ENCODE data around the gene ITGA2. TPM values are rescaled to one million over a fixed set of nuclear protein-coding genes. Genes with fewer than 3 reads are reported as not detected.

ITGA2 gene
- total and polyA plus RNA-seq, 2 of the 8 experiments (the other 6 are each of a cell fraction or from before 2014, with no cell fraction given), result 1.4 to 7.7 TPM

GRCh38 chr5:53059281-53059680, 70.1 kb downstream of the ITGA2 start:
- Histone ChIP-seq H2AK5ac (ENCODE audit: low read depth, low read length) (no peak overlapping the region), H3K18ac (ENCODE audit: extremely low read depth, low read length) (no peak overlapping the region), H2BK5ac (ENCODE audit: low read depth, low read length) (no peak overlapping the region), H3K23ac (ENCODE audit: insufficient read length) (no peak overlapping the region), H3K27me3 (replicated peaks in 1 of 4; ENCODE audit: control insufficient read depth in 3 of 4, extremely low read depth in 1 of 4, insufficient read depth in 3 of 4, low read length in 3 of 4) (no peaks in the 10 kb centered on the region), H3K27ac (ENCODE audit: low read depth, low read length) (no peak overlapping the region), H3K4me2 (ENCODE audit: insufficient read depth in 1 of 2, low read depth in 2 of 2, low read length in 2 of 2) (no peak overlapping the region), H3K79me1 (ENCODE audit: low read depth, low read length) (no peaks in the 10 kb centered on the region), H2BK120ac (replicated peaks; ENCODE audit: low read depth, low read length) (no peak overlapping the region), H3K4me3 (ENCODE audit: extremely low read depth in 1 of 4, insufficient read depth in 2 of 4, low read depth in 3 of 4, low read length in 4 of 4) (no peak overlapping the region), H2BK15ac (ENCODE audit: low read length) (no peak overlapping the region), H3K4ac (replicated peaks; ENCODE audit: insufficient read length, low read depth, low read length) (no peak overlapping the region), H4K91ac (replicated peaks; ENCODE audit: insufficient read length, low read length) (no peak overlapping the region), H3K79me2 (ENCODE audit: control insufficient read depth in 1 of 2, insufficient read depth in 2 of 2, low read length in 2 of 2) (no peaks in the 10 kb centered on the region), H3K14ac (ENCODE audit: insufficient read length) (no peak overlapping the region), H3K56ac (replicated peaks; ENCODE audit: insufficient read length, low read depth, low read length) (no peak overlapping the region), H3K9me3 (ENCODE audit: insufficient read depth in 2 of 2, low read depth in 1 of 2, low read length in 1 of 2) (no peaks in the 10 kb centered on the region), H3K4me1 (replicated peaks in 1 of 4; ENCODE audit: control insufficient read depth in 3 of 4, insufficient read depth in 4 of 4, low read length in 3 of 4) (no peaks in the 10 kb centered on the region), H4K20me1 (replicated peaks in 1 of 2; ENCODE audit: control insufficient read depth in 1 of 2, insufficient read depth in 2 of 2, low read length in 2 of 2) (no peaks in the 10 kb centered on the region), H3K9ac (replicated peaks in 1 of 4; ENCODE audit: extremely low read depth in 1 of 4, low read depth in 3 of 4, low read length in 3 of 4) (no peak overlapping the region), H3K23me2 (ENCODE audit: low read depth, low read length) (no peaks in the 10 kb centered on the region), H4K8ac (ENCODE audit: extremely low read depth, insufficient read depth, low read length) (no peak overlapping the region), H2BK20ac (ENCODE audit: low read length) (no peak overlapping the region), H3K36me3 (ENCODE audit: control insufficient read depth in 2 of 4, insufficient read depth in 4 of 4, low read length in 3 of 4) (no peaks in the 10 kb centered on the region), H2AFZ (ENCODE audit: low read length) (no peak overlapping the region), H2BK12ac (ENCODE audit: low read depth, low read length) (no peak overlapping the region), H4K5ac (ENCODE audit: insufficient read length, low read depth, low read length) (no peak overlapping the region)
- WGBS, 2 experiments (ENCODE audit: extremely low coverage in 1 of 2, insufficient coverage in 1 of 2, insufficient read length in 1 of 2, insufficient replicate concordance in 2 of 2, low coverage in 1 of 2, low lambda C conversion rate in 2 of 2, missing lambda C conversion rate in 1 of 2), result 93% methylated on average over 5 of the region's 5 CpGs; no CpG with 5 or more reads in 1 of the 2 experiments
- no peak for FAIRE-seq
- ChIA-PET CTCF (ENCODE audit: partially characterized antibody) (no interaction called here), POLR2A (ENCODE audit: partially characterized antibody) (no interaction called here)
- DNase-seq (ENCODE audit: low read depth in 1 of 2, low spot score in 2 of 2), result no peak
- no peak for TF ChIP-seq CTCF (IDR thresholded peaks at IDR 0.05; ENCODE audit: control extremely low read depth in 1 of 3, insufficient read depth in 1 of 3, low read depth in 1 of 3, low read length in 3 of 3)
- TF ChIP-seq ASH2L (IDR thresholded peaks at IDR 0.05; ENCODE audit: low read length), result no peak
- TF ChIP-seq POU5F1 (IDR thresholded peaks at IDR 0.05; ENCODE audit: low read depth, low read length), result no peak
- no peak for TF ChIP-seq RFX5 (IDR thresholded peaks at IDR 0.05; ENCODE audit: borderline replicate concordance, low read depth, low read length)
- TF ChIP-seq GABPA (IDR thresholded peaks at IDR 0.05; ENCODE audit: borderline replicate concordance, insufficient read depth, low read length), result no peak
- TF ChIP-seq YY1 (IDR thresholded peaks at IDR 0.05; ENCODE audit: low read depth, low read length), result no peak
- TF ChIP-seq SUZ12 (IDR thresholded peaks at IDR 0.05; ENCODE audit: low read length), result no peak
- no peak for TF ChIP-seq TCF12 (IDR thresholded peaks at IDR 0.05; ENCODE audit: low read depth, low read length)
- TF ChIP-seq BACH1 (IDR thresholded peaks at IDR 0.05; ENCODE audit: low read length), result no peak
- TF ChIP-seq CREB1 (IDR thresholded peaks at IDR 0.05), result no peak
- TF ChIP-seq TBP (IDR thresholded peaks at IDR 0.05; ENCODE audit: low read depth, low read length), result no peak
- no peak for TF ChIP-seq SP4 (IDR thresholded peaks at IDR 0.05; ENCODE audit: low read length)
- TF ChIP-seq BCL11A (IDR thresholded peaks at IDR 0.05; ENCODE audit: low read depth in 2 of 2, low read length in 2 of 2), result no peak
- no peak for TF ChIP-seq POLR2A (IDR thresholded peaks at IDR 0.05; ENCODE audit: control extremely low read depth in 1 of 2, low read depth in 2 of 2, low read length in 2 of 2)
- TF ChIP-seq TAF1 (IDR thresholded peaks at IDR 0.05; ENCODE audit: low read depth, low read length), result no peak

All from H1 (cell line).